Stomach (tissue), 4 donors: ENCODE results near the gene LHX5.

Experiments
- CTCF ChIP-seq, 7 experiments: fragments of 450-650 bp in 4 of 7; fragments of 200-600 bp in 3 of 7; sonication (generic) in 3 of 7; IDR thresholded peaks; one replicate each; pipeline ENCODE4 v1.5.1; 2016 to 2019; ENCODE audit warnings: antibody characterized with exemption in 7 of 7, control low read depth in 2 of 7, mild to moderate bottlenecking in 1 of 7
- POLR2A ChIP-seq, 4 donors: fragments of 450-650 bp; IDR thresholded peaks; one replicate each; pipeline ENCODE4 v1.6.1; 2016; ENCODE audit warnings: antibody characterized with exemption in 4 of 4, control low read depth in 2 of 4, mild to moderate bottlenecking in 1 of 4, moderate library complexity in 1 of 4

GRCh38 chr12:113463746-113464451 lies 7.8 kb downstream of the LHX5 start:
- TF ChIP-seq CTCF (IDR thresholded peaks at IDR 0.05) (no peak), POLR2A (IDR thresholded peaks at IDR 0.05) (no peak)
